Measurements from ENCODE around the gene ADAMTSL2.
A peak's percentile ranks its signal among the peaks of the same experiment; 100 is the strongest.

ADAMTSL2 gene

DNA sequence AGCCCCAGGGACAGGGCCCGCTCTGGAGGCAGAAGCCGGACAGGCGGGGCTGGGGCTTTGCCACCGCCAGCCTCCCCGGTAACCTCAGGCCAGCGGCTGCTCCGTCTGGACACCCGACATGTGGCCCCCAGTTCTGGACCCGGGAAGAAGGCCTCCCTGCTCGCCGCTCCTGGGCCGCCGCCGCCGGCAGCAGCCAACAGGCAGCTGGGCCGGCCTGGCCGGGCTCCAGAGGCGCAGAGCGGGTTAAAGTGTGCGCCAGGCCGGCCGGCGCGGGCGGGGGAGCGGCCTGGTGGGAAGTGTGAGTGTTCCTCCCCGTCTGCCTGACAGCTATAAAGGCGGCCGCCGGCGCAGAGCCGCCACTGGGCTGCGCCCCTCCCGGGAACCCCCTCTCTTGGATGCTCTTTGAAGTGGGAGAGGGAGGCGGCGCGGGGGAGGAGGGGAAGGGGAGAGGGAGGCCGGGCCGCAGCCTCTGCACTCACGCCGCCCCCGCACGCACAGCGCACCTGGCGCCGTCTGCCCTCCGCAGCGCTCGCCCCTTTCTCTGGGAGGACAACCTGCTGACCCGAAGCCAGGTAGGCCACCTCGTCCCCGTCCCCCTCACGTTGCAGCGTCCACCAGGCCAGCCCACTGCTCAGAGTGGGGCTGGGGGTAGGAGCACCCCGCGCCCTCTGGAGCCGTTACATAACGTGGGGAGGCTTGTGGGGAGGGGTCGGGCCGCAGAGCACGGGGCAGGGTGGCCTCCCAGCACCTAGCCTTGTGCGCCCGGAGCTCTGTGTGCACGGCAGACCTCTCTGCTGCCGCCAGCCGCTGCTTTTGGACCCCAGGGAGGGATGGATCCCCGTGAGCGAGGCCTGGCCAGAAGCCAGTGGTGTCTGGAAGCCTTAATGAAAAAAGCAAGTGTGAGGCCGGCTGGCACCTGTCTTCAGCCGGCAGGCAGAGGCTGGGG lies at the start of gene ADAMTSL2:
Gene ADAMTSL2, plus strand, starts transcription at position 359 of the 946 bp plus-strand sequence. CDS start 2,009 bp downstream, outside the sequence.
- DNase-seq: peak in 1 of 2 experiments; percentile 53

DNA sequence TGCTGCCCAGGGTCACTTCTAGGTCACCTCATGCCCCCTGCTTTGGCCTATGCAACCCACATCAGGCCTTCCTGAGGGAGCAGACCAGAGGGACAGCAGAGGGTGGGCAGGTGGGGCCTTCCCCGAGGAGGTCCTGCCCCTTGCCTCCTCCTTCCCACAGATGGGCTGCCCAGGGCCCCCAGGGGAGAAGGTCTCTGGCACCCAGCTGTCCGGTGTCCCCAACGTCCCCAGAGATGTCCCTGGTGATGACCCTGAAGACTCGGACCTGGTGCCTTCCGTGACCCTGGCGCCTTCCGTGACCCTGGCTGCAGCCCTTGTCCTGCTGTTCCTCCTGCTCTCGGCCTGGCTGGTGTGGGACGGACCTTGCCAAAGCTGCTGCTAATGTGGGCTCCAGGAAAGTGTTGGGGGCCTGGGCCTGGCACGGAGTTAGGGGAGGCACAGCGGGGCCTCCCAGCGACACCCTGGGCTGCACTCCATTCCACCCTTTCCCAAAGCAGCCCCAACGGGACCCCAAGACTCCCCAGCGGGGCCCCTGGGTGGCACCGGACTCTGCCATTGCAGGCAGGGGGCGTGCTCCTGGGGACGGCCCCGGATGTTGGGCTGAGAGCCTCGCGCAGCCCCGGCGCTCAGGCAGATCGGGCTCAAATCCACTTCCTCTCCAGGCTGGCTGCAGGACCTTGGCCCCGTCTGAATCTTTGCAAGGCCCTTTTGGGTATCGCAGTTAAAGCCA lies 48.8 kb upstream of the ADAMTSL2 start:
- no peak for DNase-seq

GRCh38 chr9:133487331-133487725 lies 47.2 kb upstream of the ADAMTSL2 start:
- no peak for DNase-seq

DNA sequence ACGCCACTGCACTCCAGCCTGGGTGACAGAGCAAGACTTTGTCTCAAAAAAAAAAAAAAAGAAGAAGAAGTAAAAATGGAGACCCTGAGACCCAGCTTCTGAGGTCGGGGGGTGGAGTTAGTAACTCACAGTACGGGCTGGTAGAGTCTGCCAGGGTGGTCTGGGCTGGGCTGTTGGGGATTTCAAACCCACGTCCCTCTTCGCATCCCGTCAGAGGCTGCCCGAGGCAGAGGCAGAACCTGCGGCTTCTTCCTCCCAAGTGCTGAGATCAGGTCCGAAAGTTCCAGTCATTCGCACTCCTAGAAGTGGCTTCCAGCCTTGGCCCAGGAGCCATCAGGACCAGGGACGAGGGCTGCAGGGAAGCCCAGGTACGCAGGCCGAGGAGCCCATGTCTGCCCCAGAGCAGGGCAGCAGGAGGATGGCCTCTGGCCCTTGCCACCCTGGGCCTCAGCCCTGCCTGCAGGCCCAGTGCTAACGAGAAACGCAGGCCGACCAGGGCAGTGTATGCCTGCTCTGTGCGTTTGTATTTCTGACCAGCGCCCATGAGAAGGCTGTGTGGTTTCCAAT lies 45.7 kb upstream of the ADAMTSL2 start:
- no peak for DNase-seq

DNA sequence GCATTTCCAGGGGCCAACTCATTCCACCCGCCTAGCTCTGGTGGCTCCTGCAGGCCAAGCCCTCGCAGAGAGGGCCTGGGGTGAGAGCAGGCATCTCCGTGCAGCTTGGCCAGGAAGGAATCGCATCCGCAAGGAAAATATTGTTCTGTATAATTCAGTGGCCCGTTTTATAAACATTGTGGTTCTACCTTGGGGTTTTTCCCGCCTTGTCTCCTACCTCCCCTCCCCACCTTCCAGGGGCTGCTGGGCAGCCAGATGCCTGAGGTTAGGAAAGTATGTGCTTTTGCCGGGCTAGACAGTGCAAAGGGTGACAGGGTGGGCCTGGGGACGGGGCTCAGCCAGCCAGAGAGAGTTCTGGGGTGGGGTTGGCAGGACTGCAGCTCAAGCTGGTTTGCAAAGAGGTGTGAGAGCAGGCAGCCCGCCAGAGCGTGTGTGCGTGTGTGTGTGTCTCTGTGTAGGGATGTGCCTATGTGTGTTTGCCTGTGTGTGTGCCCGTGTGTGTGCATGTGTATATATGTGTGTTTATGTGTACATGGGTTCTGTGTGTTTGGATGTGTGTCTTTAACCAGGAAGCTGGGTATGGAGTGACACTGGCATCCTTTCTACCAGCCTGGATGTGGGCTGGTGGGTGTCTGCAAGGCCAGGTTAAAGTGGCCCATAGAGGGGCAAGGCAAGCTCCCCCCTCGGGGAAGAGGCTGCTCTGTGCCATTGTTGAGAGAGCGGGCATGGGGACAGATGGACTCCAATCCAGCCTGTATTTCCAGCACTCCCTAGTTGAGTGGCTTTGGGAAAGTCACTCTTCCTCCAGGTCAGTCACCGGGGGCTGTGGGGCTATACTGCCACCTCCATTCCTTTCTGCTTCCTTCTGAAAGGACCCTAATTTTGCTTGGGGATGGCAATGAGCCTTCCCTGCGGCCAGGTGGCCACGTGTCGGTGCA lies 45.0 kb upstream of the ADAMTSL2 start:
- DNase-seq: no peak

DNA sequence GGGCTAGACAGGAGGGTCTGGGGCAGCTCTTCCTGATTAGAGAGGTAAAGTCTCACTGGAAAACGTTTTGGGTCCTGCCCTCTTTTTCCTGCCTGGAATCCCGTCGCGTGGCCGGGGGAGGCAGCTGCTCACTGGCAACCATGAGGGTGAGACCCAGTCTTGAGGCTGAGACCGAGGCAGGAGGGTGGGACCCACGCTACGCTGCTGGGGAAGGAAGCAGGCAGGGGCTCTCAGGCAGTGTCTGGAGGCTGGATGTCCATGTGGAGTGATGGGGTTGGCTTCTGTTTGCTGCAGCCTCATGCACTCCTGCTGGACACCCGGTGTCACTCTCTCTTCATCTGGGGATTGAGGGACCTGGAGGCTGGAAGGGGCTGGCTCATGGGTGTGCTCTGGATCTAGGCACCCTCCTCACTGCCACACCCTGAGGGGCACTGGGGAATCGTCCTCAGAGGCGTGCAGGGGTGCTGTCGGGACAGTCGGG lies 44.3 kb upstream of the ADAMTSL2 start:
- no peak for DNase-seq

- no peak for DNase-seq
Measured at GRCh38 chr9:133490865-133491655, 43.4 kb upstream of the ADAMTSL2 start.

DNA sequence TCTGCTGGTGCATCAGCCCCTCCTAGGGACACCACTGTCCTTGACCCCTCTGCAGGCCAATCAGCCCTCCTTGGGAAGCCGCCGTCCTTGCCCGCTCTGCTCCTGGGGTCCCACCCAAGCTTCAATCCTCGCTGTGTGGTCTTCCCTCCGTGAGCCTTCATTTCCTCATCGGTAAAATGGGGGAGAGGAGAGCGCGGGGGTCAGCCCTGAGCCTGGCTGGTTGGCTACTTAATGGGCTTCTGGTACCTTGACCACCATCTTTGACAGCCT lies 42.9 kb upstream of the ADAMTSL2 start:
- DNase-seq: no peak

DNA sequence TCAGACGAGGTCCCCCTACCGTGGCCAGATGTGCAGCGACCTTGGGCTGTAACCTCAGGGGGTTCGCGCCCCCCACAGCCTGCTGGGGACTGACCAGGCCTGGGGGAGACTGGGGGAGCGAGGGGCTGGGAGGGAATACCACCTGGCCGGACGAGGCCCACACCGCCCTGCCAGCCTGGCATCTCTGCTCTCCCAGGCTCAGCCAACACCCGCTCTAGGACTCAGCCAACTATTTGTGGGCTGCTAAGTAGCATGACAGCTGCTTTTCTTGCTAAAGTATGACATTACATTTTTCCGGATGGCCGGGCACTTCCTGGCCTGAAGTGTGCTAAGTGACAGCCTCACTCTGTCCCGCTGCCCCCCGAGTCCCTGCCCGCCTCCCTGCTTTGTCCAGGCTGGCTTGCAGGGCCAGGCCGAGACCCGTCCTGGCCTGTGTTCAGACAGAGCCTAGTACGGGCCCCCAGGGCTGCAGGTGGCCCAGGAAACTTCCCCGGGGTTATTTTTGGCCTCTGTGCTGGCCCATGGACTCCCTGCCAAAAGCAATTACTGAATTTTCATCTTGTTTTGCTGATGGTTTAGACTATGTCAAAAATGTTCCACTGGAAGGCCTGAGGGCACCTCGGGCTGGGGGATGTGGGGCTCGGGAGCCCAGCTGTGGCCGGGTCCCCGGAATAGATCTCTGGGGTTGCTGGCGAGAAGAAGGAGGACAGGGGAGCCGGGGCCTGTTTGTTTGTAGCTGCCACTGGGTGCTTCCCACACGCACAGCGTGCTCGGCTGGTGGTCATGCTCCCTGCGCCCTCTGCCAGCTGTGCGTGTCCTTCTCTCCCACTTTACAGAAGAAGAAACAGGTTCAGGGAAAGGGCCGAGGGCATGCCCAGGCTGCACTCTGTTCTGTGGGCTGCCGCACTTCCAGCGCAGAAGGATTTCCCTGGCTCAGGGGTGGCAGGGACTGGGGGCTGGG lies 42.2 kb upstream of the ADAMTSL2 start:
- DNase-seq: peak in 1 of 2 experiments; percentile 24

DNA sequence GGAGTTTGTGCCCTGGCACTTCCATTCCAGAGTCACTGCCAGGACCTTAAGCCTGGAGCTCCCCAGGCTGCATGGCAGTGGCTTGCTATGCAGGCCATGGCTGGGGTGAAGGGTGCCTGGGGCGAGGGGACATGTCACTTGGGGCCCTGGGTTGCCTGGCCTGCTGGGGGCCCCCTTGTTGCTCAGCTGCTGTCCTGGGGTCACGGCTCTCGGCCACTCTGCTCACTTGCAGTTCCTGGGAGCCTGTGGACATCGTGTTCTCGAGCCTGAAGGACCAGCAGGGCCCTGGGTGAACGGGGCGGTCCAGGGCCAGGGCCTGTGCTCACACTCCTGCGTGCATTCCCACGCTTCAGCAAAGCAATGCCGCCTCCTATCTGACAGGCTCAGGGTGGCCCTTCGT lies 41.1 kb upstream of the ADAMTSL2 start:
- no peak for DNase-seq

DNA sequence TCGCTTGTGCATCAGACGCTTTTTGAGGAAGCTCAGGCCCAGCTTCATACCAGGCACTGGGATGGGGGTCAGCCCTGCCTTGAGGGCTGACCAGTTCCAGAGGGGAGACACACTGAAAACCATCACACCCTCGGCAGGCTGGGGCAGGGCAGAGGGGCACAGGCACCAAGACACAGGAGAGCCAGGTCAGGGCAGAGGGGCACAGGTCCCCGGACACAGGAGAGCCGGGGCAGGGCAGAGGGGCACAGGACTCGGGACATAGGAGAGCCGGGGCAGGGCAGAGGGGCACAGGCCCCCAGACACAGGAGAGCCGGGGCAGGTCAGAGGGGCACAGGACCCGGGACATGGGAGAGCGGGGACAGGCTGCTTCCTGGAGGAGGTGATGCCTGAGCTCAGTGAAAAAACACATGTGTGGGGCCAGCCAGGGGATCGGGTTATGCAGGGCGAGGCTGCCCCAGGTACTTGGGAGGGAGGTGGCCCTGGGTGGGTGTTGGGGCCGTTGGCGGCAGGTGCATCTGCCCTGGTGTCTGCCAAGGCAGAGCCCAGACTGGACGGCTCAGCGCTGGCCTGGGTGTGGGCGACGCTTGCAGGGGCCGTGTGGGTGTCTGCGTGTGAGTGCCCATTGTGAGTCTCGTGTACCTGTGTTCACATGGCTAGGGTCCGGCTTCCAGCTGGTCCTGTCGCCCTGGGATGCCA lies 40.5 kb upstream of the ADAMTSL2 start:
- DNase-seq: no peak

- no peak for DNase-seq
Measured at GRCh38 chr9:133494636-133495326, 39.7 kb upstream of the ADAMTSL2 start.

DNA sequence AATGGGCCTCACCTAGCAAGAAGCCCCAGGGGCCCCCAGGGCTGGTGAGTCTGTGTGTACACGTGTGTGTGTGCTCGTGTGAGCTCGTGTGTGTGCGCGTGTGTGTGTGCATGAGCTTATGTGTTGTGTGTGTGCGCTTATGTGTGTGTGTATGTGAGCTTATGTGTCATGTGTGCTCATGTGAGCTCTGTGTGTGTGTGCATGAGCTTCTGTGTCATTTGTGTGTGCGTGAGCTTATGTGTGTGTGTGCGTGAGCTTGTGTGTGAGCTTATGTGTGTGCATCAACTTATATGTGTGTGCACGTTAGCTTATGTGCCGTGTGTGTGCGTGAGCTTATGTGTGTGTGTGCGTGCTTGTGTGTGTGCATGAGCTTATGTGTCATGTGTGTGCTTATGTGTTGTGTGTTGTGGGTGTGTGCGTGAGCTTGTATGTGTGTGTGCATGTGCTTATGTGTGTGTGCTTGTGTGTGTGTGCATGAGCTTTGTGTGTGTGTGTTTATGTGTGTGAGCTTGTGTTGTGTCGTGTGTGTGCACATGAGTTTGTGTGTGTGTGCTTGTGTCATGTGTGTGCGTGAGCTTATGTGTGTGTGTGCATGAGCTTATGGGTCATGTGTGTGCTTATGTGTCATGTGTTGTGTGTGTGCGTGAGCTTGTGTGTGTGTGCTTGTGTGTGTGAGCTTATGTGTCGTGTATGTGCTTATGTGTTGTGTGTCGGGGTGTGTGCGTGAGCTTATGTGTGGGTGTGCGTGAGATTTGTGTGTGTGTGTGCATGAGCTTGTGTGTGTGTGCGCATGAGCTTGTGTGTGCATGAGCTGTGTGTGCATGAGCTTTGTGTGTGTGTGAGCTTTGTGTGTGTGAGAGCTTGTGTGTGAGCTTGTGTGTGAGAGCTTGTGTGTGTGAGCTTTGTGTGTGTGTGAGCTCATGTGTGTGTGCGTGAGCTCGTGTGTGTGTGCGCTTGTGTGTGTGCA lies 38.9 kb upstream of the ADAMTSL2 start:
- no peak for DNase-seq

- DNase-seq: no peak
Measured at GRCh38 chr9:133496861-133497842, 37.4 kb upstream of the ADAMTSL2 start.

DNA sequence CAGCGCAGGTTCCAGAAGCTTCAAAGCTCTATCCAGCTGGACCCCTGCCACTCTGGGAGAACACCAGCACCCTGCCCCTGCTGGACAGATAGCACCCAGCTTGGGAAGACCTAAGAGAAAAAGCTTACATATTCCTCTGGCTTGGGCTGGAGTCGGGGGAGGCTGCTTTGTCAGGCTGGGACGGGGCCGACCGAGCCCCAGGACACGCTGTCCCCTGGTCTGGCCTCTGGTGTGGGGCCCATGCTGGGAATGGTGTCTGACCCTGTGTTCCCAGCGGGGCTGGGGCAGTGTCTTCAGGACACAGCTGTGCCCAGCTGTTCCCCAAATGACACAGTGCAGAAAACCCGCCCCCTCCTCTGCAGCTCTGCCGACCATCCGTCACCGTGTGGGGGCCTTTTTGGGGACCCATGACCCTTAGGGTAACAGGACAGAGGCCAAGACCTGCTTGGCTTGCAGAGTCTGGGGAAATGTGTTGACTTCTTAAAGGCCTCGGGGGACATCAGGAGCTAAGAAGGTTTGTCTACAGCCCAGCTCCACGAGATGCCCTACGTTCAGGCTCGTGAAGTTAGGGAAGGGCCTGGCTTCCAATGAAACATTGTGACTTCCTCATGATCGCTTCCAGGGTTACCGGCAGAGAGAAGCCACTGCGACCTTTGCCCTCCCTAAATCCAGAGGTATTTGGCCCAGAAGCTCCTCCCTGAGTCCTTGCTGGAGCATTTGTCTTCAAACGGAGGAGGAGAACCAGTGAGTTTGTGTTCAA lies 35.2 kb upstream of the ADAMTSL2 start:
- no peak for DNase-seq

DNA sequence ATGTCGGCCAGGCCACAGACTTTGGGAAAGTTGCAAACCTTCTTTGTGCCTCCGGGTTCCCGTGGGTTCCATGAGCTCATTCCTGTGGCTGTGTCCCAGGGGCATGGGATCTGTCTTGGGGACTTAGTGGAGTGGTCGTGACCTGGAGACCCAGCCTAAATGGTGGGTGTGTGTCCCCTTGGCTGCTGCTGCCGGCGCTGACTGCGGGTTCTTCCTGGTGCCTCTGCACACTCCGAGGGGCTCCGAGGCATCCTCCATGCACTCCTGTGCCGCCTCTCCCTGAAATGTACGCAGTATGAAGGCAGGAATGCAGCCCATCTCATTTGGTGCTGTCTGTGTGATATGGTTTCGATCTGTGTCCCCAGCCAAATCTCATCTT lies 34.6 kb upstream of the ADAMTSL2 start:
- no peak for DNase-seq
